CD4-positive, alpha-beta T cell treated with Interleukin-1 beta for 1 hour (primary cell): ENCODE measurements around the gene CDK13.
"Not testable (repeated sequence)": the region's sequence is repeated elsewhere in the genome, so short reads cannot be mapped to it uniquely, and the experiment has no call there.

Experiments
- DNase-seq, 2 donors: peaks; one replicate each; pipeline ENCODE4 v3.0.0-alpha.2; 2020 to 2022

CDK13 gene

DNA sequence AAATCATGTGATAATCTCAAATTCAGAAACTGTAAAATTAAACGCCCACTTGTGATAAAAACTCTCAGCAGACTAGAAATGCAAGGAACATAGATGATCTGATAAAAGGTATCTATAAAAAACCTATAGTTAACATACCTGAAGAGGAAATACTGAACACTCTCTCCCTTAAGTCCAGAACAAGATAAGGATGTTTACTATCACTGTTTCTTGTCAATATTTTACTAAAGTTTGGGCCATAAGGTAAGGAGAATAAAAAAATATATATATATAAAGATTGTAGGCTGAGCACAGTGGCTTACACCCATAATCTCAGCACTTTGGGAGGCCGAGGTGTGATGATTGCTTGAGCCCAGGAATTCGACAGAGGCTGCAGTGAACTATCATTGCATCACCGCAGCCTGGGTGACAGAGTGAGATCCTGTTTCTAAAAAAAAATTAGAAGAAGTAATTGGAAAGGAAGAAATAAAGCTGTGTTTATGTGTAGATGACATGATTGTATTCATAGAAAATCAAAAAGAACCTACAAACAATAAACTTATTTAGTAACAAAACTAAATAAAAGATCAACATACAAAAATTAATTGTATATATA lies 155.9 kb downstream of the CDK13 start:
- no peak for DNase-seq

DNA sequence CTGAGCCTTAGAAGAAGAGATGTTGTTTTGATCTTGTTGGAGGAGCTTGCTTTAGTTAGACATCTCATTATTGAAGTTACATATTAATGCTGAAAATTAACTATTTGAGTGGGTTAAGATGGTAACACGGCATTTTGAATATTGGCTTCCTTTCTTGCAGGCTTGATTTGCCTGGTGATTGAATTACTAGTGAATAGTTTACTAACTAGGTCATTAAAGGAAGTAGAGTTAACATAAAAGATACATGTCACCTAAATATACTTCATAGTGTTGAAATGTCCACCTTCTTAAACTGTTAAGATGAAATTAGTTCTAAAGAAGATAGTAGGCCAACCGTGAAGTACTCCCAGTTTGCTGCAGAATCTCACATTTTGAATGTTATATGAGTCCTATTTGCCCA lies 165.9 kb downstream of the CDK13 start:
- DNase-seq = no peak

DNA sequence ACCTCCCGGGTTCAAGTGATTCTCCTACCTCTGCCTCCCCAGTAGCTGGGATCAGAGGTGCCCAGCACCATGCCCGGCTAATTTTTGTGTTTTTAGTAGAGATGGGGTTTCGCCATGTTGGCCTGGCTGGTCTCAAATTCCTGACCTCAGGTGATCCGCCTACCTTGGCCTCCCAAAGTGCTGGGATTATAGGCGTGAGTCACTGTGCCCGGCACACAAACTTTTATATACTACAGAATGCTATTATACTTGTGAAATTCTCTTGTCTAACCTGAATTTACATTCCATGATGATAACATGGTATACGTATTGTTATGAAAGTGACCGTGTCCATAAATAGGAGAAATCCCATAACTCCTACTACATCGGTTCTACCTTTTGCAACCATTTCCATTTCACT lies 167.1 kb downstream of the CDK13 start:
- not testable (repeated sequence) for DNase-seq

DNA sequence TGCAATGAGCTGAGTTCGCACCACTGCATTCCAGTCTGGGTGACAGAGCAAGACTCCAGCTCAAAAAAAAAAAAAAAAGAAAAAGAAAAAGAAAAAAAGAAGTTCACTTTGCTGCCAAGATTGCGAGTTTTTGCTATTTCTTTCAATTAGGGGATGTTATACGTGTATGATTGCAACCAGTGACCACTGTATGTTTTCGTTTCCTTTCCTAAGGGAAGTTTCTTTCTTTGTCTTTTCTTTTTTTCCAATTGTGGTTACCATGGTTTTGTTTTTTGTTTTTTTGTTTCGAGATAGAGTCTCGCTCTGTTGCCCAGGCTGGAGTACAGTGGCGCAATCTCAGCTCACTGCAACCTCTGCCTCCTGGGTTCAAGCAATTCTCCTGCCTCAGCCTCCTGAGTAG lies 168.1 kb downstream of the CDK13 start:
- DNase-seq = not testable (repeated sequence)

DNA sequence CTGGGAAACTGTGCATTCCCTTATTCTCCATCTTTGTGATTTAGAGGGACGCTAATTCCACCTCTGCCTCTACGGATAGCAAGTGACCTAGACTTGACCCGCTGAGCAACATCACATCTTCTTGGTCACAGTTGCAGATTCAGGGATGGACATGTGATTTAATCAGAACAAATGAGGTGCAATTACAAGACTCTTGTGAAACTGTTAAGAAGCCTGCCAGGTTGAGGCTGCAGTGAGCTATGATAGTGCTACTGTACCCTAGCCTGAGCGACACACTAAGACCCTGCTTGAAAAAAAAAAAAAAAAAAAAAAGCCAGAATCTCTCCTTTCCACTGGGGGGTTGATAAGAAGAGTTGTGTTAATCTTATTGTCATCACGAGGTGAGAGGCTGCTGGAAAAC lies 170.0 kb downstream of the CDK13 start:
- no peak for DNase-seq

DNA sequence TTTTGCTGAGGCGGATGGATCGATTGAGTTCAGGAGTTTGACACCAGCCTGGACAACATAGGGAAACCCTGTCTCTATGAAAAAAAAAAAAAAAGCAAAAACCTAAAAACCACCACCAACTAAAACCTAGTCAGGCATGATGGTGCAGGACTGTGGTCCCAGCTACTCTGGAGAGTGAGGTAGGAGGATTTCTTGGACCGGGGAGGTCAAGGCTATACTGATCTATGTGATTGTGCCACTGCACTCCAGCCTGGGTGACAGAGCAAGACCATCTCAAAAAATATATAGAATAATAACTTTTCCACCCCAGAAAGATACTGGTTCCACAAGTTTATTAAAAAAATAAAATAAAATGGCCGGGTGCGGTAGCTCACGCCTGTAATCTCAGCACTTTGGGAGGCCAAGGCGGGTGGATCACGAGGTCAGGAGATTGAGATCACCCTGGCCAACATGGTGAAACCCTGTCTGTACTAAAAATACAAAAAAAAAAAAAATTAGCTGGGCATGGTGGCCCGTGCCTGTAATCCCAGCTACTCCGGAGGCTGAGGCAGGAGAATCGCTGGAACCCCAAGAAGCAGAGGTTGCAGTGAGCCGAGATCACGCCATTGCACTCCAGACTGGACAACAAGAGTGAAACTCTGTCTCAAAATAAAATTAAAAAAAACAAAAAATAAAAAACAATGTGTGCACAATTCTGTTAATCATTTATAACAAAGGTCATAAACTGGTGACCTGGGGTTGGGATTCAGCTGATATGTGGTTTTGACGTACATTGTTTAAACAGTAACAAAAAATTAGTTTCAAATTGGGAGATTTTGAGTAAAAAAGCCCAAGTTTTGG lies 172.3 kb downstream of the CDK13 start:
- not testable (repeated sequence) for DNase-seq

DNA sequence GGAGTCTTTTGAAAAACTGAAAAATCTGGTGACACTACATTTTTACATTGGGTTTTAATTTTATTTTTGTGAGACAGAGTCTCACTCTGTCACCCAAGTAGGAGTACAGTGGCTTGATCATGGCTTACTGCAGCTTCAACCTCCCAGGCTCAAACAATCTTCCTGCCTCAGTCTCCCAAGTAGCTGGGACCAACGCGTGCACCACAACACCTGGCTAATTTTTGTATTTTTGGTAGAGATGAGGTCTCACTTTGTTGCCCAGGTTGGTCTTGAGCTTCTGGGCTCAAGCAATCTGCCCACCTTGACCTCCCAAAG lies 172.8 kb downstream of the CDK13 start:
- DNase-seq = no peak

DNA sequence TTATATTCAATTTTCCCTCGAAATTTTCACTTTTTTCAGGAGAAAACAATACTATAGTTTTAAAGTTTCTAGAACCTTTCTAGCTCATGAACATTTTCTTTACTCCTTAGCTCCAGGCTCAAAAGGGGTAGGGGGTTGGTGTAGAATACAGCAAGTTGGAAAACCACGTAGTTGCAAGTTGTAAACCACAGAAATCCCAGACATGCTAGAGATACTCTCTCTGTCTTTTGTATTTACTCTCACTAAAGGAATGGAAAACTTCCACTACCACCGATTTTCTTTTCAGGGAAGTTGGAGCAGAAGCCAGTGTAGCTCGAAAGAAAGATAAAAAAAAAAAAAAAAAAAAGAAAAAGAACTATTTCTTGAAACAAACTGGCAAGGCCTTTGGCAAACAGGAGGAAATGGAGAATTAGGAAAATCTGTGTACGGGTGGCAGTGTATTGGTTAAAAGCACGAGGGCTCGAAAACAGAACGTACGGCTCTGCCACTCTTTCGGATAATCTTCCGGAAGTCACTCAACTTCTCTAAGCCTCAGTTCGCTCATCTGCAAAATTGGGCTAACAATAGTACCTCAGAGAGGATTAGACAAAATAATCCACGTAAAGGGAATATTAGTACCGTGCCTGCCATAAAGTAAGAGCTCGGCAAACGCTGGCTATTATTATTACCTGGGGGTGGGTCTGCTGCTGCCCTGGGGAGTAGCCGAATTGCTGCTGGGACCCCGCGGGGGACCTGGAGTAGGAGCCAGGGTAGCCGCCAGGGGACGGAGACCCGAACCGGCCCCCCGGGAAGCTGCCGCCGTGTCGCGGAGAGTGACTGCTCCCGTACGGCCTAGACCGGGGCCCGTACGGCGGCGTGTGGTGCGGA lies 183.7 kb downstream of the CDK13 start:
- no peak for DNase-seq

DNA sequence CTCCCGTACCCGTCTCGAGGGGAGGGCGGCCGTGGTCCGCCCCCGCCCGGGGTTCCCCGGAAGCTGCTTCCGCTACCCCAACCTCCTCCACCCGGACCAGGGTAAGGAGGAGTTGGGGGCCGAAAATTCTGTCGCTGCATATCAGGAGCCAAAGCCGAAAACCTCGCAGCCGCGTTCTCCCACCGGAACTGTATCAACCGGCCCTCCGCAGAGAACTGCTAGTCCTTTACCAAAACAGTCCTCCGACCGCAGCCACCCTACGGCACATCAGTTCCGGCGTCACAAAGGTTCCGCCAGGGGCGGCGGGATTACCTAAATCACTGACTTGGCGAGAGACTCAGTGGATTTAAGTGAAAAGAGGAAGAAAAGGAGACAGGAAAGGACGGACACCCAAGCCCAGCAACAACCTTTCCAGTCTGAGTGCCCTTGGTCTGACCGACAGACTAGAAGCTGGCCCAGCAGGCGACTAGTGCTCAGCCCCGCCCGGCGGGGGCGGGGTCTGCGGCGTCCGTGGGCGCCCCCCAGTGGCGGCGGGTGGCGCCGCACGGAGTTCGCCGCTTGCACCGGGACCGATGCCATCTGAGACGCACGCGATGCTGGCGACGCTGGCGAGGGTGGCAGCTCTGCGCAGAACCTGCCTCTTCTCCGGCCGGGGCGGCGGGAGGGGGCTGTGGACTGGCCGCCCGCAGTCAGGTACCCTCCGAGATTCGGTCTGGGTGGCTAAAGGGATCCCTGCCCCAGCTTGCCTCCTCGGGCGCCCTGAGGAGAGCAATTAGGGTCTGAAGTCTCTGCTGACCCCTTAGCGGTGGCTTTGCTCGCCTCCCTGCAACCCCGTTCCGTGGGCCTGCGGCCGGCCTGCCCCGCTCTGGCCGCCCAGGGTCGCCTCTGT lies 184.6 kb downstream of the CDK13 start, which contains the start of the genes MPLKIP and SUGCT:
Gene MPLKIP (minus strand): TSS at position 195 of the 889 bp plus-strand sequence. CDS start 55 bp downstream, at position 140.
Gene SUGCT (plus strand): TSS at position 578 of the 889 bp plus-strand sequence.
- DNase-seq = peak; percentile 87 to 89

DNA sequence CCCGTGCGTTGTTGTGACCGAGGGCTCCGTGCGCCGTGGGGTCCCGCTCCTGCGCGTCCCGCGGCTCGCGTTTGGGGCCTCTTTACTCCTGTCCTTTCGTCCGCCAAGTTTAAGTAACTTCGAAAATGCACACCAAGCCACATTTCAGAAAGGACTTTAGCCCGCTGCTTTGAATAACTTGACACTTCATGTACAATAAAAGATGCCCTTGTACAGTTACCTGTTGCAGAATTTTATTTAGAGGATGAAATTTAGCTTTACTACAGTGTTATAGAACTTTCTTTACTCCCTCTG lies 185.2 kb downstream of the CDK13 start:
- no peak for DNase-seq

DNA sequence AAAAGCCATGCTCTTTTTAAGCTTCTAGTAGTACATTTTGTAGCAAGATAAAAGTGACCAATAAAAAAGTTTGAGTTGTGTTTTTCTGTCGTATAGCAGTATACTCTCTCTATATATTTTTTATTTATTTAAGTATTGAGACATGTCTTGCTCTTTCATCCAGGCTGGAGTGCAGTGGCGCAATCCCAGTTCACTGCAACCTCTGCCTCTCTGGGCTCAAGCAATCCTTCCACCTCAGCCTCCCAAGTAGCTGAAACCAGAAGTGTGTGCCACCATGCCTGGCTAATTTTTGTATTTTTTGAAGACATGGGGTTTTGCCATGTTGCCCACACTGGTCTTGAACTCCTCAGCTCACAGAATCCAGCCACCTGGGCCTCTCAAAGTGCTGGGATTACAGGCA lies 187.5 kb downstream of the CDK13 start:
- no peak for DNase-seq

DNA sequence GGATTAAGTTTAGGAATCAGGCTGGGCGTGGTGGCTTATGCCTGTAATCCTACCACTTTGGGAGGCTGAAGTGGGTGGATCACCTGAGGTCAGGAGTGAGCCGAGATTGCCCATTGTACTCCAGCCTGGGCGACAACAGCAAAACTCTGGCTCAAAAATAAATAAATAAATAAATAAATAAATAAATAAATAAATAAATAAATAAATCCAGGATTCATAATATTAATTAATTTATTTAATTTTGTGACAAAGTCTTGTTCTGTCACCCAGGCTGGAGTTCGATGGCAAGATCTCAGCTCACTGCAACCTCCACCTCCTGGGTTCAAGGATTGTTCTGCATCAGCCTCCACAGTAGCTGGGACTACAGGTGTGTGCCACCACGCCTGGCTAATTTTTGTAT lies 188.9 kb downstream of the CDK13 start:
- no peak for DNase-seq

DNA sequence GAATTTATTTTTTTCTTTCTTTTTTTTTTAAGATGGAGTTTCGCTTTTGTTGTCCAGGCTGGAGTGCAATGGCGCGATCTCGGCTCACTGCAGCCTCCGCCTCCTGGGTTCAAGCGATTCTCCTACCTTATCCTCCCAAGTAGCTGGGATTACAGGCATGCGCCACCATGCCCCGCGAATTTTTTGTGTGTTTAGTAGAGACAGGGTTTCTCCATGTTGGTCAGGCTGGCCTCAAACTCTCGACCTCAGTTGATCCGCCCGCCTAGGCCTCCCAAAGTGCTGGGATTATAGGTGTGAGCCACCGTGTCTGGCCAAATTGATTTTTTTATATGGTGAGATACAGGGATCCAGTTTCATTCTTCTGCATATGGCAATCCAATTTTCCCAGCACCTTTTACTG lies 189.8 kb downstream of the CDK13 start:
- DNase-seq = not testable (repeated sequence)

DNA sequence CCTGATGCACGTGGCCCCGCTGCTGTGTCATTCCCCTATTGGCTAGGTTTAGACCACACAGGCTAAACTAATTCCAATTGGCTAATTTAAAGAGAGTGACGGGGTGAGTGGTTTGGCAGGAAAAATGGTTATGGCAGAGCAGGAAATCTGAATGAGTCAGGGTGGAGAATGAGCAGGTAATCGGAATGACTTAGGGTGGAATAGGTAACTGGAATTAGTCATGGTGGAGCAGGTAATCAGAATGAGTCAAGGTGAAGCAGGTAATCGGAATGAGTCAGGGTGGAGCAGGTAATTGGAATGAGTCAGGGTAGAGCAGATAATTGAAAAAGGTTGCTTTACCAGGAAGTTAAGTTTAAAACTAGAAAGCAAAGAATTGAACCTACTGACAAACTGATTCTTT lies 191.9 kb downstream of the CDK13 start:
- DNase-seq = not testable (repeated sequence)

DNA sequence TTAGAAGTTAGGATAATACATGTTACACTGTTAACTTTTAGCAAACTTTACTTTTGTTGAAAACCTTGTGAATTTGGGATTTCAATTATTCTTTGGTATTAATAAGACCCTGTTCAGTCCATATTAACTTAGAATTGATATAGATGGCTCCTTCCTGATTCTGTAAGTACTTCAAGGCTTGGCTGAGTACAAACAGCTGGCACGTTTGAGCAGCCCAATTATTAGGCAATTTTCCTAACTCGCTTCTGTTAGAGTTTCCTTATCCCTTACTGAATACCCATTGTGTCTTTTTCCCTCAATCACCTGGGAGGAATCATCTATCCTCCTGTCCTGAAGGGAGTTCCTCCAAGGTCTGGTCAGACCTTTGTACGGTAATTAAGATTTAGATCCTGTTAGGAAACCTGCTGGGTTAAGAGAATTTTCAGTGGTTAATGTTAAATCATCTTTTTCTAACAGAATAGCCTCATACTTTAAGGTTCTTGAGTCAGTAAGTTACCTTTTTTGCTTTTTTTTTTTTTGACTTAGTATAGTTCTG lies 195.6 kb downstream of the CDK13 start:
- not testable (repeated sequence) for DNase-seq

DNA sequence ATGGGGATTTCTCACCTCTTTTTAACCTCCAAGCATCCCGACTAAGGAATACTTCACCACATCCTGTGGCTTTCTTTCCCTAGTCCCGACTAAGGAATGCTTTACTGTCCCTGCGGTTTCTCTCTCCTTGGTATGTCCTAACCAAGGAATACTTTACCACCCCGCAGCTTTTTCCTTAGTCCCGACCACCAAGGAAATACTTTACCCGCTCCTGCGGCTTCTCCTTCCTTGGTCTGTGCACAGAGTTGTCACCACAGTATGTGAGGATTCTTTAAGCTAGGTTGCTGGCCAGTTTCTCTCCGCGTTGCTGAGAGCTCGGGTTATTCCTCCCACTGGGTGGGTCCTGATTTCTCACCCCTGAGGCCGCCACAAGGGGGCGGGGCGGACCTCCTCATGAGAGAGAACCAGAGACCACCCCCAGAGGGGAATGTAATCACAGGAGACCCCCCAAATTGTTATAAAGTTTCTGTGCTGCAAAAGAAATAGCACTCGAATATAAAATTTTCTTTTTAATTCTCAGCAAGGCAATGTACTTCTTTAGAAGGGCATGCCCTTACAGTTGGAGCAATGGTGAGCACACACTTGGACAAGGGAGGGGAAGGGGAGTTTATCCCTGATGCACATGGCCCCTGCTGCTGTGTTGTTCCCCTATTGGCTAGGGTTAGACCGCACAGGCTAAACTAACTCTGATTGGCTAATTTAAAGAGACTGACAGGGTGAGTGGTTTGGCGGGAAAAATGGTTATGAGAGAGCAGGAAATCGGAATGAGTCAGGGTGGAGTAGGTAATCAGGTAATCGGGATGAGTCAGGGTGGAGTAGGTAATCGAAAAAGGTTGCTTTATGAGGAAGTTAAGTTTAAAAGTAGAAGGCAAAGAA lies 197.6 kb downstream of the CDK13 start:
- DNase-seq = no peak

DNA sequence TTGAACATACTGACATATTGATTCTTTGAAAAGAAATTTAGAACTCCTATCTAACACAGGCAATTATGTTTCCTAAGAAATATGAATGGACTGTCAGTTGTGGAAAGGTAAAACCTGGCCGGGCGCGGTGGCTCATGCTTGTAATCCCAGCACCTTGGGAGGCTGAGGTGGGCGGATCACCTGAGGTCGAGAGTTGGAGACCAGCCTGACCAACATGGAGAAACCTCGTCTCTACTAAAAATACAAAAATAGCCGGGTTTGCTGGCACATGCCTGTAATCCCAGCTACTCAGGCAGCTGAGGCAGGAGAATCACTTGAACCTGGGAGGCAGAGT lies 198.2 kb downstream of the CDK13 start:
- not testable (repeated sequence) for DNase-seq

DNA sequence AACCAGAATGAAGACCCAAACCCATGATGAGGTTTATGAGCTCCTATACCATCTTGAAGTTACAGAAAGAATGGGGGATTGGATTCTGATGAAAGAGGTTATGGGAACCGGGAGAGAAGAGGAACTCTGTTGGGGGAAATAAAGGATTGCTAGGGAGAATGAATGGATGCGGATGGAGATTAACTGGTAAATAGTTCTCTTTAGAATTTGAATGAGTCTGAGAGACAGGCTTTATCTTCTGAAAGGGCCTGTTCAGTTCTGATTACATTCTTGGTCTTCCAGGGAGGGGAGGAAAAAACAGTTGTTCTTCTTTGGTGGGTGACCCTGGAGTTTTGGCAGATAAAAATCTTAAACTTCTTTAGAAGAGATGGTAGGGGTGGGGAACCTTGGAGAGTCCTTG lies 198.6 kb downstream of the CDK13 start:
- no peak for DNase-seq
